ENCODE data around the gene SMCO1.
A peak's percentile ranks its signal among the peaks of the same experiment; 100 is the strongest.
"Not testable (repeated sequence)": the region's sequence is repeated elsewhere in the genome, so short reads cannot be mapped to it uniquely, and the experiment has no call there.

SMCO1 gene

GRCh38 chr3:196471551-196471950 lies 43.6 kb downstream of the SMCO1 start:
- no peak for DNase-seq (ENCODE audit: insufficient read length)
- no peak for FAIRE-seq
- TF ChIP-seq TAF1 (IDR thresholded peaks at IDR 0.05; ENCODE audit: borderline replicate concordance, low read depth, low read length): no peak
- TF ChIP-seq POLR2AphosphoS5 (IDR thresholded peaks at IDR 0.05; ENCODE audit: low read depth, low read length): no peak
- TF ChIP-seq POLR2A (IDR thresholded peaks at IDR 0.05; ENCODE audit: low read depth, low read length): no peak

- DNase-seq (ENCODE audit: insufficient read length); FAIRE-seq: not testable (repeated sequence)
- TF ChIP-seq POLR2A (IDR thresholded peaks at IDR 0.05; ENCODE audit: low read depth, low read length) (peak; percentile 18; the same call in 1 of the 2 replicates), POLR2AphosphoS5 (IDR thresholded peaks at IDR 0.05; ENCODE audit: low read depth, low read length) (0 out of 2 replicates have a peak, but pooled peaks have one; percentile 53)
Observed at GRCh38 chr3:196470182-196470581, 45.0 kb downstream of the SMCO1 start.

- no peak for DNase-seq (ENCODE audit: insufficient read length)
- TF ChIP-seq POLR2A (IDR thresholded peaks at IDR 0.05; ENCODE audit: low read depth, low read length) (no peak), POLR2AphosphoS5 (IDR thresholded peaks at IDR 0.05; ENCODE audit: low read depth, low read length) (no peak), TAF1 (IDR thresholded peaks at IDR 0.05; ENCODE audit: borderline replicate concordance, low read depth, low read length) (no peak)
- no peak for FAIRE-seq
Observed at GRCh38 chr3:196463804-196464203, 51.3 kb downstream of the SMCO1 start.

GRCh38 chr3:196463478-196463756 lies 51.7 kb downstream of the SMCO1 start:
- DNase-seq (ENCODE audit: insufficient read length) (no peak), FAIRE-seq (no peak)
- TF ChIP-seq TAF1 (IDR thresholded peaks at IDR 0.05; ENCODE audit: borderline replicate concordance, low read depth, low read length) (no peak), POLR2AphosphoS5 (IDR thresholded peaks at IDR 0.05; ENCODE audit: low read depth, low read length) (no peak), POLR2A (IDR thresholded peaks at IDR 0.05; ENCODE audit: low read depth, low read length) (no peak)

- not testable (repeated sequence) for DNase-seq (ENCODE audit: insufficient read length); FAIRE-seq
Observed at GRCh38 chr3:196462680-196463477, 52.3 kb downstream of the SMCO1 start.

- DNase-seq (ENCODE audit: insufficient read length) (no peak), FAIRE-seq (no peak)
- TF ChIP-seq TAF1 (IDR thresholded peaks at IDR 0.05; ENCODE audit: borderline replicate concordance, low read depth, low read length) (no peak), POLR2A (IDR thresholded peaks at IDR 0.05; ENCODE audit: low read depth, low read length) (no peak), POLR2AphosphoS5 (IDR thresholded peaks at IDR 0.05; ENCODE audit: low read depth, low read length) (no peak)
Observed at GRCh38 chr3:196458063-196458462, 57.1 kb downstream of the SMCO1 start.

- not testable (repeated sequence) for FAIRE-seq; DNase-seq (ENCODE audit: insufficient read length)
Observed at GRCh38 chr3:196457470-196457869, 57.7 kb downstream of the SMCO1 start.
